DMS 273 (cell line): ENCODE results near the gene MEIOB.
A peak's percentile ranks its signal among the peaks of the same experiment; 100 is the strongest.

Source experiments
- DNase-seq: peaks from one replicate; lab custom pipeline; 2025; ENCODE audit not compliant: unreplicated experiment; lab: John Stamatoyannopoulos, UW

MEIOB gene

DNA sequence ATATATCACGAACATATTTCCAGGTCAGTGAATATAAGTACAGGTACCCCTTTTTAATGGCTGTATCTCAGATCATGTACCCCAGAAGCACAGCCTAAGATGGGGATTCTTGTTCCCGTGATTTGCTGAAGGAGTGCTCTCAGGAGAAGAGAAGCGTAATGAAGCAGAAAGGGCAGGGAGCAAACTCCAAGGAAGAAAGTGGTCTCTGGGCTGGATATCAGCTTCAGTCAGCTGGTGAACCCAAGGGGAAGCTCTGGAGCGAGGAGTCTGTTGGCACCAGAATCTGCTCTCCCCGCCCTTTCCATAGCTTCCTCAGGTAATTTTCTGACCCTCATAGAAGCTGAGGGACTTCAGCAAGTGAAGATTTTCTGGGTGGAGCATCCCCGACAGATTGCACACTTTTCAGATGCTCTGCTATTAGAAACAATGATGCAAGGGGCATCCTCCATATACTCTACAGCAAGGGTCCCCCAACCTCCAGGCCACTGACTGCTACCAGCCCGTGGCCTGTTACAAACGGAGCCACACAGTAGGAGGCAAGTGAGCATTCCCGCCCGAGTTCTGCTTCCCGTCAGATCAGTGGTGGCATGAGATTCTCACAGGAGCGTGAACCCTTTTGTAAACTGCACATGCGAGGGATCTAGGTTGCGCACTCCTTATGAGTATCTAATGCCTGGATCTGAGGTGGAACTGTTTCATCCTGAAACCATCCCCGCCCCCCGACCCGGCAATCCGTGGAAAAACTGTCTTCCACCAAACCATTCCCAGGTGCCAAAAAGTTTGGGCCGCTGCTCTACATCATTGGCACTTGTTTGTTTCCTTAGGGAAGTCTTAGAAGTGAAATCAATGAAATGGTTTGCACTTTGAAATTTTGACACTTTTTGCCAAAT is 40.5 kb downstream of the MEIOB start:
- no peak for DNase-seq

DNA sequence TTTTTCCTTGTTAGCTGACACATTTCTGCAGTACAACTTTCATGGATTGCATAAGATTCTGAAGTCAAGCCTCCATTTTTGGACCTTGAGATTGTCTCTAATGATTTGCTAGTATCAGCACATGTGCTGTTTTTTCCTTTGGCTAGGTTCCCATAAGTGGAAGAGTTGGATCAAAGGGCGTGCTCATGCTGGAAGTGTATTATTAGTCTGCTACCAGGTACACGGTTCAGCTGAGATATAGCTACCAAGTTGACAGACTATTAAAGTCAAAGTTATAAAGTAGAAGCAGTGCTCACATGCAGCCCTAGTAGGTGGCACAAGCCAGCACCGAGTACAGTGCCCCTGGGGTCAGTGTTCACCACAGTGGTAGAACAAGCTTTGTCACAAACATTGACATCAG is 41.8 kb downstream of the MEIOB start:
- no peak for DNase-seq

DNA sequence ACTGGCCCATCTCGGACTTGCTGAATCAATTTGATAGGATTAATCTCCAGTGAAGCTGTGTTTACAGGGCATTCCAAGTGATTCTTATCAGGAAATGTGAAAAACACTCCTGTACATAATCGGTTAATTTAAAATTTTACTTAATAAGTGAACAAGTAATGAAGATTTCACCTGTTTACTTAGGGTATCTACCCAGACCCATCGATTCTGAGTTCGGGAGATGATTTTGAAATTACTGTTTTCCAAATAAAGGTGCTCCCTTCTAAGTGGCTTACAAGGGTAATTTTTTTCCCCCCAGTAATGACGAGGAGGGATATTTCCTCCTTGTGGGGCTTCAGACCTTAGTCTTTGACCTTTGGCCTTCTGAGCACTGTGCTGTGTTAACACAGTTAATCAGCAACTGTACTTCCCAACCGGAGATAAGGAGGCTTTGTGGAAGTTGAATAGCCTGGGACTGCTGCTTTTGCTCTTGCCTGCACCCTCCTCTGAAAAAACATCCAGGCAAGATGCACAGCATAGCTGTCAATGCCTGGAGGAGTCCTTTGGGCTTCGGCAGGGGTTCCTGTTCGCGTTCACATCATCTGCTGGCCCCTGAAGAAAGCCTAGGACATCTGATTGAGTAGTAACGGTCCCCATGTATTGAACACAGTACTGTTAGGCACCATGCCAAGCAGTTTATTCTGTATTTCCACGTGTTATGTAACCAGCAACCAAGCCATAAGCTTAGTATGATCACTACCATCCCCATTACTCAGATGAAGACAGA is 43.1 kb downstream of the MEIOB start:
- no peak for DNase-seq

DNA sequence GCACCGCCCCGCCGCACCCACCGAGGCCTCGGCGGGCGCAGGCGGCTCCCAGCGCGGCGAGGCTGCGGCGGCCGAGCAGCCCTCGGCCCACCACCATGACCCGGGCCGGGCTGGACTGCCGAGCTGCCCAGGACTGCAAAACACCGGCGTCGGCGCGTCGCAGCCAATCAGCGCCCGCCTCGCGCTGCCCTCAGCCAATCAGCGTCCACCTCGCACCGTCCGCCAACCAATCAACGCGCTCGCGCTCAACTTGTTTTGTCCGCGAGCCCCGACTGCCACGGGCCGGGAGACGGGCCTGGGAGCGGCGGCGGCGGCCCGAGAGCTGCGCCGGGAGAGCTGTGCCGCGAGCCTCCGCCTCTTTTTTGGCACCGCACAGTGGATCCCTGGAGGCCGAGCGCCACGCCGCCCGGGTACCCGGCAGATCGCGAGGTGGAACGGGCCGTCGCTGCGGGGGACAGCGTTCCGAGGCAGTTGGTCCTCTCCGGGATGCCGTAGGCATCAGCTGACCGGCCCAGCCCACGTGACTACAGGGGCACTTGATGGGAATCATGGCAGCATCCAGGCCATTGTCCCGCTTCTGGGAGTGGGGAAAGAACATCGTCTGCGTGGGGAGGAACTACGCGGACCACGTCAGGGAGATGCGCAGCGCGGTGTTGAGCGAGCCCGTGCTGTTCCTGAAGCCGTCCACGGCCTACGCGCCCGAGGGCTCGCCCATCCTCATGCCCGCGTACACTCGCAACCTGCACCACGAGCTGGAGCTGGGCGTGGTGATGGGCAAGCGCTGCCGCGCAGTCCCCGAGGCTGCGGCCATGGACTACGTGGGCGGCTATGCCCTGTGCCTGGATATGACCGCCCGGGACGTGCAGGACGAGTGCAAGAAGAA is 45.0 kb downstream of the MEIOB start, which contains the start of the genes FAHD1 and HAGH:
Gene FAHD1 (plus strand): TSS at position 516 of the 883 bp plus-strand sequence. CDS start 33 bp downstream, at position 549.
Gene HAGH (minus strand): TSS at position 135 of the 883 bp plus-strand sequence. CDS start 38 bp downstream, at position 97.
- DNase-seq: peak; percentile 96

DNA sequence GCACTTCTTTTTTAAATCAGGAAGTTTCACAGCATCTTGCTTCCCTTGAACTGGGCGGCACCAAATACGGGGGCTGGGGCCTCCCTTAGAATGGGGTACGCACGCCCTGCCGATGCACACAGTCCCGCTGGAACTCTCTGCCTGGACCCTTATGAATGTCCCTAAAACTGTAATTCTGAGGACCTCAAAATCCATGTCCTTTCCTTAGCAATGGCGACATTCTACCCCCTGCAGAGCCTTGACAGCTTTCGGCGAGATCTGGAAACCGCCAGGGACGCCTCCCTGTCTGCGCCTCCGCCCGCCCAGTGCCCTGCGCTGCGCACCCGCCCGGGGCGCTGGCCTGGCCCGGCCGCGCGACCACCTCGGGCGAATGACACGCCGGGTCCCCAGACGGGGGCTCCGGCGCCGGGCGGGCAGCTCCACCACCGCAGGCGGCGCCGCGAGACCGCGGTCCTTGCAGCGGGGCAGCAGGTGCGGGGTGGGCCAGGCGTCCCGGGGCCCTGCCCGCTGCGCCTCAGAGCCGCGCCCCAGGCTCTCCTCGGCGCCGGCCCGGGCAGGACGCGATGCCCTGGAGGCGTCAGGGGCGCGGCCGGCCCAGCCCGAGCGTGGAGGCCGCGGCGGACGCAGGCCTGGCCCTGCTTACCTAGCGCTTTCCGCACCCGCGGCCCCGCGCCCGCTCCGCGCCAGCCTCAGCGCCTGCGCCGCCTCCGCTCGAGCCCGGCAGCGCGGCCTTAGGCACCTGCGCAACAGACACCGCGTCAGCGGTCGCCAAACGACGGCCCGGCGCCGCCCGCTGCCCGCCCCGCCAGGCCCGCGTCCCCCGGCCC is 45.9 kb downstream of the MEIOB start:
- DNase-seq: peak; percentile 89

DNA sequence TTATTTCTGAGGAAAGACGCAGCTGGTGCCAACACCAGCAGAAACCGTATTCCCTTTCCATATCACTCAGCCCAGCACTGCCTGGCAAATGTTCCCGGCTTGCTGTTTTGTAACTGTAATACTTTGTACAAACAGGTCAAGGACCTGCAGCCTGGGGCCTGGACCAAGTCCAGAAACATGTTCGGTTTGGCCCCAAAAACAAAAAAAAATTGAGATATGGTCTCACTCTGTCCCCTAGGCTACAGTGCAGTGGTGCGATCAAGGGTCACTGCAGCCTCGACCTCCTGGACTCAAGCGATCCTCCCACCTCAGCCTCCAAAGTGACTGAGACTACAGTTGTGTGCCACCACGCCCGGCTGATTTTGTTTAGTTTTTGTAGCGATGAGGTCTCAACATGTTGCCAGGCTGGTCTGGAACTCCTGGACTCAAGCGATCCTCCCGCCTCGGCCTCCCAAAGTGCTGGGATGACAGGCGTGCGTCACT is 46.5 kb downstream of the MEIOB start:
- DNase-seq: no peak

DNA sequence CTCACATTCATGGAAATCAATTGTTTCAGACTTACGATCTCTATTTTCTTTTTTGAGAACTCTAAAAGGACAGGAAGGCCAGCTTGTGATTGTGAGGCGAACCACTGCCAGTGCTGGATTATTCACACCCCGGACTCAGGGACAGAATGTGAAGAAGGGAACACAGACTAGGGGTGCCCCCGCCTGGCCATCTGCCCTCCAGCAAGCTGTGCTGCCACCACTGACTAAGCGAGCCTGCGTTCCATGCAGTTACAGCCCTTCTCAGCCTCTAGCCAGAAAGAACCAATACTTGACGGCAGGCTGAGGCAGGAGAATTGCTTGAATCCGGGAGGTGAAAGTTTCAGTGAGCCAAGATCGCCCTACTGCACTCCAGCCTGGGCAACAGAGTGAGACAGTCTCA is 48.1 kb downstream of the MEIOB start:
- peak; percentile 71 for DNase-seq

DNA sequence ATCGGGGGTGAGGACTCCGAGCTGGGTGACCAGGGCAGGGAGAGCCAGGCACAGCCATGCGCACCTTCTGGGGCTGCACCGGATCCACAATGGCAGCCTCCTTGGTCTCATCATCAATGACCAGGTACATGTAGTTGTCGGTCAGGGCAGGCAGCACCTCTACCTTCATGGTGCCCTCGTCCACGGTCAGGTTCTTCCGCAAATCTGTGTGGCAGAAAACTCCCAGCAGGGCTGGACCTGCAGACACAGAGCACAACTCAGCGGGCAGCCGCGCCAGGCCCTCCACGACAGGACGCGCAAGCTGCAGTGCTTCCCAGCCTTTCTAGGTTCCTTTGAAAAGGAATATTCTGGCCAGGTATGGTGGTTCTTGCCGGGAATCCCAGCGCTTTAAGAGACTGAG is 49.2 kb downstream of the MEIOB start:
- DNase-seq: no peak

DNA sequence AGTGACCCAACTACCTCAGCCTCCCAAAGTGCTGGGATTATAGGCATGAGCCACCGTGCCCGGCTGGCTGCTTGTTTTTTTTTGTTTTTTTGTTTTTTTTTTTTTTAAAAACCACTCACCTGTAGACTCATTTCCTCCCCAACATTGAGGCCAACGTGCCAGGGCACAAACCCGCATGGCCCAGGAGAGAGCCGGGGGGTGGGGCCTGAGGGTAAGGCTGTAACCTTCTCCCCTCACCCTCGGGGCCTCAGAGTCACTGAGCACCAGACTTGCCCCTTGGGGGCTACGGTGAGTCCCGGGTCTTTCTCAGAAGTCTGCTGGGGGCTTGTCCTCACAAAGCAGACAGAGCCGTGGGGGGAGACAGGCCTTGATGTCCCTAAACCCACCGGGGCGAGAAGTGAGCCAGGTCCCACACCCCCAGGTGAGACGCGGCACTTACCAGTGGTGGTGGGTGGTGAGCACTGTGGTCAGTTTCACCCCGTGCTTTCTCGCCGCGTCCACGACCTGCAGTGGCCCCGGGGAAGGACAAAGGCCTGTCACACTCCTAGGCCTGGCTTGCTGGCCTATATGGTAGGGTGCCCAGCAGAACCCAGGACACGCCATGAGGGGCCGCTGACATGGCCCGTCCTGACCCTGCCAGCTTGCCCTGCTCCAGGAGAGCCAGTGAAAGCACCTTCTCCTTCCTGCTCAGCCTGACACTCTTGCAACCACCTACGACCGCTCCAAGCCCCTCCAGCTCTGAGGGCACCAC is 49.9 kb downstream of the MEIOB start:
- no peak for DNase-seq

DNA sequence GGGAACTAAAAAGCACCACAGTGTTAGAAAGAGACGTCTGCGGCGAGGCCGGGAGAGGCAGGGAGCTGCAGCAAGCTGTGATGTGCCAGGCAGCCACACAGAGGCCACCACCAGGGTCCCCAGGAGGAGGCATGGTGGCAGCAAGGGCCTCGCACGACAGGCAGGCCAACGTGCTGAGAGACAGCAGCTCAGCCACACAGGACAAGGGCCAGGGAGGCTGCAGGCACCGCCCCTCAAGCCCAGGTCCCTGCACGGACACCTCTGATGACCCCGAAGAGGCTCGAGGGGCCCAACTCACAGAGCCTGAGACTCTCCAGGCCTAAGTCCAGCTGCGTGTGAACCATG is 51.0 kb downstream of the MEIOB start:
- no peak for DNase-seq

DNA sequence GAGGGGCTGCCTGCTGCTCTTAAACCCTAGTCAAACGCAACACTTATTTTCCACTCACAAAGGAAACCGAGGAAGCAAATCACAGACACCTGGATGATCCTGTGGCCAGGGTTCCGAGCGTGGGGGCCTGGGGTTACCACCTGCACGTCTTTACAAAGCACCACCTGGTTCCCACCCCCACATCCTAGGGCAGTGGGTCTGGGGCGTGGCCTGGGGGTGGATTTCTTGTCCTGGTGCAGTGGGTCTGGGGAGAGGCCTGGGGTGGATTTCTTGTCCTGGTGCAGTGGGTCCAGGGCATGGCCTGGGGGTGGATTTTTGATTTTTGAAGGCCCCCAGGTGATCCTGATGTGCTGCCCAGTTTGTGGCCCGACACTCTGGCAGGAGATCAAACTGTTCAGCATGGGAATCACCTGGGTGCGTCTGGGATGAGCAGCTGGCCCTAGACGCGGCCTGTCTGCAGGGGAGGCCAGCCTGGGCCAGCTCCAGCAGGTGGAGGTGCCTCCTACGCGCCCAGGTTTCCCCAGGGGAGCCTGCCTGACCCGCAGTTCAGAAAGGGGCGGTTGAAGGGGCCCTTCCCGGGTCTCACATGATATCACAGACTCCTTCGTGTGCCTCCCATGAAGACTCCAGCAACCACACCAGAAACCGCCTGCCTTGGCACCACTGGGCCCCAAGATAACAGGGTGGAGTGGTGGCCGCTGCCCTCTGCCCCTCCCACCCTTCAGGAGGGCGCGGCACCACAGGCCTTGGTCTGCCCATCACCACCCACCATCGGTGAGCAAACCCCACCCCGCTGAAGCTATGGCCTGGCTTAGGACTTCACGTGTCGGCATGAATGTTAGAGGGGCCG is 51.6 kb downstream of the MEIOB start:
- DNase-seq: no peak

DNA sequence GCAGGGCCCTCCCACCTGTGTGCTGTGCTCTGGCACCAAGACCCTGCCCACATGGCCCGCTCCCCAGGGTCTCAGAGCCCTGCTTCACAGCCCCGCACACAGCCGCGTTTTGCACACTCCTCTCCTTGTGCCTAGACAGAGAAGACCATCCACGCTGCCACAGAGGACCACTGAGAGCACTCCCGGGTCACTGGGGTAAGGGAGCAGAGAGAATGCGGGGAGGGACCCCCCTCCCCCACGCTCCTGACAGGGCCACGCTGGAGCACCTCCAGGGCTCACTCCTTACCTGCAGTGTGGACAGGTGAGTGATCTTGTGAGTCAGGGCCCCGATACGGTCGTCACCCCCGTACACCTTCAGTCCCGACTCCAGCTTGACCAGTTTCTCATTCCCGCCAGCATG is 52.4 kb downstream of the MEIOB start:
- no peak for DNase-seq

DNA sequence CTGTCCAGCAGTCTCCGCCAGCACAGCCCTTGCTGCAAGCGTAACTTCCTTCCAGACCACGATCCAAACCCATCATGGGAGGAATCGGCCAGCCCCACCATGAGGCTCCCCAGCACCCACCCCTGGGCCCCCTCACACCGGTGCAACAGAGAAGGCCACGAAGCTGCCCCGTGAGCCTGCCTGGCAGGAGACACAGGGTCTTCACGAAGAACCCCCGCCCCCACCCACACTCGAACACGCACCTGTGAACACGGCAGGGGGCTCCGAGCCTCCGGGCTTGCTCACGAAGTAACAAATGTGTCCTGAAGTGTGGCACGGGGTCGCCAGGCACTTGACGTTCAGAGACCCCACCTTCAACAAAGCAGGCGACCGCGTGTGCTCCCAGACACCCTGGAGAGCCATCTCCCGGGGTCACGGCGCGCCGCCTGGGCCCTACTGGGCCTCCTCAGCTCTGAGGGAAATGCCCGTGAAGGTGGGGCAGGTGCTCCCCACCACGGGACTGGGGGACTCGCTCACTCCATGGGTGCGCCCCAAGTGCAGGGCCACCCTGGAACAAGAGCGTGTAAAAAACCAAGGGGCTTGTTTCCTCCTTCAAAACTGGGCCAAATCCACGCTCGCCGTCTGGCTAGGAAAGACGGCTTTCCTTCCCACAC is 53.0 kb downstream of the MEIOB start:
- DNase-seq: no peak

DNA sequence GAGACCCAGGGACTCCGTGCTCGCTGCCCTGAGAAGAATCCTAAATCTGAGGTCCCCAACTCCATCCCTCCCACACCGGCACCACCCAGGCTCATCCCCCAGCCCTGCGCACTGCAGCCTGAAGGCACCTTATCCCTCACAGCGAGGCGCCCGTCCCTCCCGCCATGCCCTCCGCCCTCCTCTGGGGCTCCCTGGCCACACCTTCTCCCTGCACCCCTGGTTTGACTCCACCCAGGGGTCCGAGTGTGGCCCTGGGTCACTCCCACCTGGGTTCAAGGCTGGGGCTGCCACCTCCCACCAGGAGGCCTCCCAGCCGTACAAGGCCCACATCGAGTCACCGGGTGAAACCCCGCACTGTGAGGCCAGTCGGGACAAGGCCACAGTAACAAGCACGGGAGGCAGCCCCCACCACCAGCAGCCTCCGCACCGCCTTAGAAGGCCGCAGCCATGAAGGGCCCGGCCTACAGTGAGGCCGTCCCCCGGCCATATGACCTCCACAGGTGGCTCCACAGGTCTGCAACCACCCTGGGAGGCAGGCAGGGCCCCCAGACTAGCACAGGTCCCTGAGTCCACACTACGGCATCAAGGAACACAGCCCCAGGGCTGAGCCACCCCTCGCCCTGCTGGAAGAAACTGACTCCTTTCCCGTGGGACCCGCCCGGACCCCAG is 53.6 kb downstream of the MEIOB start:
- no peak for DNase-seq

DNA sequence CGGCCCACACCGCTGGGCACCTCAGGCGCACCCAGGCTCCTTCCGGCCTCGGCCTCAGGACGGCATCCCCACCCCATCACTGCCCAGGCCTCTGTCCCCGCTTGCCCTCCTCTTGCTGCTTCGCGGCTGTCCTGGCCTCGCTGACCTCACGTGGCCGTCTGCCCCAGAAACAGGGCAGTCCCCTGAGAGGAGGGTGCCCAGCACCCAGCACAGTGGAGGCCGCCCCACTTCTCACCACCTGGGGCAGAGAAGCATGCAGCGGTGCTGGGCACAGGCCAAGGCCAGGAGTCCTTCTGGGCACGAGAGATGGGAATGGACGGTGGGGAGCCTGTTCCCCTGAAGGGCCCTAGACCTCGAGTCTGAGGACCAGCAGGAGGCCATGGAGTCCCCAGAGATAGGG is 54.2 kb downstream of the MEIOB start:
- no peak for DNase-seq

DNA sequence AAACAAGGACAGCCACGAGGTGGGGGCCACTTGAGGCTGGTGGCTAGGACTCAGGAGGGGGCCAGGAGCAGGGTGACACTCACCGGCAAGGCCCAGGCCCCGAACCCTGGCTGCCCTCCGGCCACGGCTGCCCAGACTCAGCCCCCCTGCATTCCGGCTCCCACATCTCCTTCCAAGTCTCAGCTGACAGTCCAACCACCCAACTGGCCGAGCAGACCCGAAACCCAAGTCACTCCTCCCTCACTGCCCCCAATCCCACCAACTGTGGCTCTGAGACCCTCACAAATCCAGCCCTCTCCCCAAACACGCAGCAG is 54.7 kb downstream of the MEIOB start:
- no peak for DNase-seq

DNA sequence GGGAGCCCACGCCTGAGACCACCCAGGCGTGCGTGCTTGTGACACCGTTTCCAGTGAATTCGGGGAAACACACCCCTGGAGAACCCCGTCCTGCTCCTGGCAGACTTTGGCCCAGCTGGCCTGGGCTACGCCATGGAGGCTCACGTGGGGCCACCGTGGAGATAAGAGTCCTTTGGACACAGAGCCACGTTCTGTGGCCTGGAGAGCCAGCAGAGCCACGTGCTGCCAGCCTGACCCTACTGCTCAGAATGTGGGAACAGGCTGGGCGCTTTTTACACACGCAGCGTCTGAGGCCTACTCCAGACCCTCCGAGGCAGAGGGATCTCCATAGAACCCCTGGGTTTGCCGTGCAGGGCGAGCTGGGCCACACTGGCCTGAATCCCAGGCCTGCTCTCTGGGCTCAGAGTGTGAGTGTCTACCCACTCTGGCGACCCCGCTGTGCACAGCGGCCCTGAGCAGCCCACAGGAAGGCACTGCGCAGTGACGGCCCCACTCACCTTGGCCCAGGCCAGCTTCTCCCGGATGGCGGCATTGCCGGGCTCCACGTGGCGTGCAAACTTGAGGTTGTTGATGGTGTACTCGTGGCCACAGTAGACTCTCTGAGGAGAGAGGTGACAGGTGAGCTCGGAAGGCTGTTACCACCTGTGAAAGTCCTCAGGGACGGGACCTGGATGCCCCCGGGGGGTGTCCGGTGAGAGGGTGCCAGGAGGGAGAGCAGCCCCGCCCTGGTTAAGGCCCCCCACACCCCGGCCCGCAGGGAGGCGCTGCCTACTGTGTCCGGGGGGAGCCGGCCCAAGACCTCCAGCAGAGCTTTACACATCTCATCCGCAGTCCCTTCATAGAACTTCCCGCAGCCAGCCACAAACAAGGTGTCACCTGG is 55.3 kb downstream of the MEIOB start:
- no peak for DNase-seq
